ENCODE results near the gene RNF38. TPM values are rescaled to one million over a fixed set of nuclear protein-coding genes. Genes with fewer than 3 reads are reported as not detected.
"Not testable (repeated sequence)": the region's sequence is repeated elsewhere in the genome, so short reads cannot be mapped to it uniquely, and the experiment has no call there.

RNF38 gene
- total and polyA plus RNA-seq, 4 donors: 14.5 to 59.6 (median 35.3) TPM

DNA sequence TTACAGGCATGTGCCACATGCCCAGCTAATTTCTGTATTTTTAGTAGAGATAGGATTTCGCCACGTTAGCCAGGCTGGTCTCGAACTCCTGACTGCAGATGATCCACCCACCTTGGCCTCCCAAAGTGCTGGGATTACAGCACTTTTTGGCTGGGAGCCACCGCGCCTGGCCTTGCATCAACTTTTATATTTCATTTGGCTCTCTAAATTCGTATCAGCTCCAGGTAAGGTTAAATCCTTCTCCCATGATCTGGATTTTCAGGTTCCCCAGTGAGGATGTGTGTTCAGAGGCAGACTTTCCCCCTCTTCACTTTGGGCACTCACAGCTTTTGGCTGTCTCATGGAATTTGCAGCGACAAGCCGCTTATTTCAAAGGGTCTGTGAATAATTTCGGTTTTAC is 16.8 kb upstream of the RNF38 start:
- WGBS, 2 donors: 77 to 78% methylated on average over 9 of the region's 9 CpGs
- ATAC-seq (ENCODE audit: low FRiP score) (no peak), DNase-seq (no peak)
- Histone ChIP-seq H3K9me3 (ENCODE audit: control insufficient read depth, low read length) (no peaks in the 10 kb centered on the region), H3K27ac (ENCODE audit: low read depth in 1 of 2, low read length in 2 of 2) (no peak overlapping the region), H3K27me3 (ENCODE audit: control insufficient read depth in 1 of 2, insufficient read depth in 2 of 2, low read length in 1 of 2) (no peaks in the 10 kb centered on the region), H3K4me1 (ENCODE audit: control insufficient read depth in 1 of 2, insufficient read depth in 2 of 2, low read length in 2 of 2) (no peaks in the 10 kb centered on the region), H3K4me3 (ENCODE audit: low read length in 2 of 2) (no peak overlapping the region), H3K36me3 (ENCODE audit: control insufficient read depth in 1 of 2, insufficient read depth in 2 of 2, low read length in 1 of 2) (no peaks in the 10 kb centered on the region)
- intact Hi-C loops (cut with DNase I): no loop called here

DNA sequence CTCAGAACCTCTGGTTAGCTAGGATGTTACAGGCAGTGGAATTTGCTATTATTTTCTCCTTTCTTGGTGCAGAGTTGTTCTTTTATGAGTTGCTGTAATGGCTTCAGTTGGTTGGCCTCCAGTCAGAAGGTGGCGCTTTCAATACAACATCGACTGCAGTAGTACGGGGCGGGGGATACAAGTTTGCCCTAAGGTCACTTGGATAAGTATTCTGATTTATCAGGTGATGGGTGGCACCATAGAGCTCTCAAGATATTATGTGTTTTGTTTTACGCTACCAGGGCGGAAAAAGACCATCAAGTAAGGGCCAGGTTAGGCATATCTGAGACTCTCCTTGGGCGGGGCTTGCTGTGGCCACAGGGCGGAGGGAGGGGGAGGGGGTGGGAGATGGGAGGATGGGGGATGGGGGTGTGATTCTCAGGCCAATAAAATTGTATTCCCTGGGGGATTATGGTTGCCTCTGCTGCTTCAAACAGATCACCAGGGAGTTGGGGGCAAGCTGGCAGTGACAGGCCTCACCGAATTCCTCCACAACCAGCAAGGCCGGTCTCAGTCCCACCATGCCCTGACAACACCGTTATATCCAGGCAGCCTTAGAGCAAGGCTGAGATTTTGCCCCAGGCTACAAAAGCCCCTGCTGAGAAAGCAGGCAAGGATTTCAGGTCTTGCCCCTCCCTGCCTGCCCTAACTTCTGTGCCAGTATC is 15.9 kb upstream of the RNF38 start:
- no peaks in the 10 kb centered on the region for H3K36me3 ChIP-seq (ENCODE audit: control insufficient read depth in 1 of 2, insufficient read depth in 2 of 2, low read length in 1 of 2)
- H3K9me3 ChIP-seq (ENCODE audit: control insufficient read depth, low read length): no peaks in the 10 kb centered on the region
- H3K27ac ChIP-seq (ENCODE audit: low read depth in 1 of 2, low read length in 2 of 2): no peak overlapping the region
- no peak for DNase-seq
- no peaks in the 10 kb centered on the region for H3K27me3 ChIP-seq (ENCODE audit: control insufficient read depth in 1 of 2, insufficient read depth in 2 of 2, low read length in 1 of 2)
- no peaks in the 10 kb centered on the region for H3K4me1 ChIP-seq (ENCODE audit: control insufficient read depth in 1 of 2, insufficient read depth in 2 of 2, low read length in 2 of 2)
- 90 to 93% methylated on average over 11 of the region's 11 CpGs for WGBS, 2 donors
- ATAC-seq (ENCODE audit: low FRiP score): no peak
- no peak overlapping the region for H3K4me3 ChIP-seq (ENCODE audit: low read length in 2 of 2)
- intact Hi-C loops (cut with DNase I): no loop called here

DNA sequence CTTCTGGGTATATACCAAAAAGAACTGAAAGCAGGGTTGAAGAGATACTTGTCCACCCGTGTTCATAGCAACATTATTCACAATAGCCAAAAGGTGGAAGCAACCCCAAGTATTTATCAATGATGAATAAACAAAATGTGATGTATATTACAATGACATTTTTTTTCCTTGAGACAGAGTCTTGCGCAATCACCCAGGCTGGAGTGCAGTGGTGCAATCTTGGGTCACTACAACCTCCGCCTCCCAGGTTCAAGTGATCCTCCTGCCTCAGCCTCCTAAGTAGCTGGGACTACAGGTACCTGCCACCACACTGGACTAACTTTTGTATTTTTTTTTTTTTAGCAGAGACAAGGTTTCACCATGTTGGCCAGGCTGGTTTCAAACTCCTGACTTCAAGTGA is 11.3 kb upstream of the RNF38 start:
- H3K36me3 ChIP-seq (ENCODE audit: control insufficient read depth in 1 of 2, insufficient read depth in 2 of 2, low read length in 1 of 2); H3K27me3 ChIP-seq (ENCODE audit: control insufficient read depth in 1 of 2, insufficient read depth in 2 of 2, low read length in 1 of 2); H3K27ac ChIP-seq (ENCODE audit: low read depth in 1 of 2, low read length in 2 of 2); DNase-seq; H3K4me1 ChIP-seq (ENCODE audit: control insufficient read depth in 1 of 2, insufficient read depth in 2 of 2, low read length in 2 of 2); H3K4me3 ChIP-seq (ENCODE audit: low read length in 2 of 2); ATAC-seq (ENCODE audit: low FRiP score); H3K9me3 ChIP-seq (ENCODE audit: control insufficient read depth, low read length); intact Hi-C loops (cut with DNase I): not testable (repeated sequence)
- WGBS, 2 donors: 96 to 97% methylated on average over 3 of the region's 3 CpGs

DNA sequence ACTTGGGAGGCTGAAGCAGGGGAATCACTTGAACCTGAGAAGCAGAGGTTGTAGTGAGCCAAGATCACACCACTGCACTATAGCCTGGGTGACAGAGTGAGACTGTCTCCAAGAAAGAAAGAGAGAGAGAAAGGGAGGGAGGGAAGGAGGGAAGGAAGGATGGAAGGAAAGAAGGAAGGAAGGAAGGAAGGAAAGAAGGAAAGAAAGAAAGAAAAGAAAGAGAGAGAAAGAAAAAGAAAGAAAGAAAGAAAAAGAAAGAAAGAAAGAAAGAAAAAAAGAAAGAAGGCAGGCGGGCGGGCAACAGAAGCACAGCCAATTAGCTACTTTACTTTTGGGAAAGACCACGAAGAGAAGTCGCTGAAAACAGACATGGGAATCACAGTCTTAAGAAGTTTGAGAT is 9.0 kb upstream of the RNF38 start:
- not testable (repeated sequence) for H3K36me3 ChIP-seq (ENCODE audit: control insufficient read depth in 1 of 2, insufficient read depth in 2 of 2, low read length in 1 of 2); DNase-seq; H3K9me3 ChIP-seq (ENCODE audit: control insufficient read depth, low read length); H3K4me1 ChIP-seq (ENCODE audit: control insufficient read depth in 1 of 2, insufficient read depth in 2 of 2, low read length in 2 of 2); H3K4me3 ChIP-seq (ENCODE audit: low read length in 2 of 2); H3K27ac ChIP-seq (ENCODE audit: low read depth in 1 of 2, low read length in 2 of 2); ATAC-seq (ENCODE audit: low FRiP score); H3K27me3 ChIP-seq (ENCODE audit: control insufficient read depth in 1 of 2, insufficient read depth in 2 of 2, low read length in 1 of 2)
- 93 to 94% methylated on average over 4 of the region's 4 CpGs for WGBS, 2 donors
- intact Hi-C loops (cut with DNase I): loop anchor here in 1 of 2 donors (10.0 kb wide), 1 partner anchor 76 kb away; no protein-coding TSS in a partner anchor

DNA sequence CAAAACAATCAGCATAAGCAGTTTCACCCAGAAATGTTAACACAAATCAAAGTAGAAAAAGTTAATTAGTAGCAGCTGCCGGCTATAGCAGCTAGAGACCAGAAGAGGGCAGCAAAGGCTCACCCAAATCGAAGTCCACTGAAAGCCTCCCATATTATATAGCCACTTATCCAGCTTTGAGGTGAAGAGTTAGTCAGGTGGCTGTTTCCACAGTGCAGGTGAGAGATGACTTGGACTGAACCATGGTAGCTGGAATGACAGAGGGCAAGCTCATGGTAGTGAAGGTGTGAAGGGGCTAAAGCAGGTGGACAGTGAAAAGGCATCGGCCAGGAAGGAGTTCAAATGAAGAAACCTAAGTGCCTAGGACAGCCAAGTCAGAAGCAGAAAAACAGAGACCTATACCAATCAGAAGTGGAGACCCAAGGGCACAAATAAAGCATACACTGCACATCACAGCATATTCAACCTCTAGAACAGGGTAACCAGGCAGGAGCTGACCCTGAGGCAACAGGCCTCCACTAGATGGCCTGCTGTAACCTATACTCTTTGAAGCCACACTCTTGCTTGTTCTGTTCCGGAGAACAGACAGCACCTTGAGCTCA is 7.2 kb upstream of the RNF38 start:
- Histone ChIP-seq H3K9me3 (ENCODE audit: control insufficient read depth, low read length) (no peaks in the 10 kb centered on the region), H3K27me3 (ENCODE audit: control insufficient read depth in 1 of 2, insufficient read depth in 2 of 2, low read length in 1 of 2) (no peaks in the 10 kb centered on the region), H3K27ac (ENCODE audit: low read depth in 1 of 2, low read length in 2 of 2) (no peak overlapping the region), H3K36me3 (ENCODE audit: control insufficient read depth in 1 of 2, insufficient read depth in 2 of 2, low read length in 1 of 2) (no peaks in the 10 kb centered on the region), H3K4me3 (ENCODE audit: low read length in 2 of 2) (no peak overlapping the region), H3K4me1 (ENCODE audit: control insufficient read depth in 1 of 2, insufficient read depth in 2 of 2, low read length in 2 of 2) (no peaks in the 10 kb centered on the region)
- no peak for DNase-seq
- peak; percentile 92 for ATAC-seq (ENCODE audit: low FRiP score)
- intact Hi-C loops (cut with DNase I): loop anchor here (2.0 to 10.0 kb wide), 2 partner anchors 78 to 150 kb away; no protein-coding TSS in a partner anchor
- WGBS, 2 donors: 31 to 35% methylated on average over 4 of the region's 4 CpGs

DNA sequence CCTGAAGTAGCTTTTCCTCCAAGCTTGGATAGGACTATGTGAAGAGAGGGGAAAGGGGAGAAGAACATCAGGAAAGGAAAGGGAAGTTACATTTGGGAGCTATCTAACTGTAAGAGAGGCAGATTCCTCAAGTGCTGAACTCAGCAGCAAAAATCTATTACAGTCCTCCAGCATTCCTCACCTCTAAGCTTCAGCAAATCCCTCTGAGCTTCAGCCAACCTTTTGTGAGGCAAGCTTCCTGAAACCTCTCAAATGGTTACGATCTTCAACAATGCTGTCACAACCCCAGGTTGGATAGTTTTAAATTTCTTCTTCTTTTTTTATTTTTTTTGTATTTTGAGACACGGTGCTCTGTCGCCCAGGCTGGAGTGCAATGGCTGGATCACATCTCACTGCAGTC is 2.5 kb upstream of the RNF38 start:
- Histone ChIP-seq H3K27me3 (ENCODE audit: control insufficient read depth in 1 of 2, insufficient read depth in 2 of 2, low read length in 1 of 2) (no peaks in the 10 kb centered on the region), H3K27ac (ENCODE audit: low read depth in 1 of 2, low read length in 2 of 2) (no peak overlapping the region), H3K4me3 (ENCODE audit: low read length in 2 of 2) (no peak overlapping the region), H3K9me3 (ENCODE audit: control insufficient read depth, low read length) (no peaks in the 10 kb centered on the region), H3K4me1 (ENCODE audit: control insufficient read depth in 1 of 2, insufficient read depth in 2 of 2, low read length in 2 of 2) (no peaks in the 10 kb centered on the region), H3K36me3 (ENCODE audit: control insufficient read depth in 1 of 2, insufficient read depth in 2 of 2, low read length in 1 of 2) (no peaks in the 10 kb centered on the region)
- WGBS, 2 donors: 67 to 77% methylated on average over 3 of the region's 3 CpGs
- DNase-seq (no peak), ATAC-seq (ENCODE audit: low FRiP score) (no peak)
- intact Hi-C loops (cut with DNase I): loop anchor here in 1 of 2 donors (10.0 kb wide), 1 partner anchor 82 kb away; no protein-coding TSS in a partner anchor

DNA sequence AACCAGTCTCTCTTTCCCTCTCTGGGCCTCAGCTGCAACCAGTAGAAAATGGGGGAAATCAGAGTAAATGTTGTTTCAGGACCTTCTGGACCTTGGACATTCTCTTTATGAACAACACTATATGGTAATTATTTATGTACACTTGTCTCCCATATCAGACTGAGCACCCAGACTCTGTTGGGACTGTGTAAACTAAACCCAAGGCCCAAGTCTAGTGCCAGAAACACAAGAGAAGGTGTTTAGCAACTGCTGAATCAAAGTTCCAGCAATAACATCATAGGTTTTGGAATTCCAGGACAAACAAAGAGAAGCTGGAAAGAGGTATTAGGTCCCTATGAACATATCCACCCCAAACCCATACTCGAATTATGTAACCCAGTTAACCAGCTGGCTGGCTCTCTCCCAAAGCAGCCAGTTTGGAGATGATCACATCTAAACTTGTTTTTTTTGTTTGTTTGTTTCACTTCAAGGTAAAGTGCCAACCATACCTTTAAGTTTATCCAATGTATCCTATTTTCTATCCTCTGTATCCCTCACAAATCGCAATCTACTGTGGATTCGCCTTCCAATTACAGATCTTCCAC is 1.9 kb upstream of the RNF38 start:
- intact Hi-C loops (cut with DNase I): loop anchor here (2.0 to 10.0 kb wide), 2 partner anchors 83 to 85 kb away; no protein-coding TSS in a partner anchor
- no peaks in the 10 kb centered on the region for H3K4me1 ChIP-seq (ENCODE audit: control insufficient read depth in 1 of 2, insufficient read depth in 2 of 2, low read length in 2 of 2)
- no peaks in the 10 kb centered on the region for H3K36me3 ChIP-seq (ENCODE audit: control insufficient read depth in 1 of 2, insufficient read depth in 2 of 2, low read length in 1 of 2)
- H3K27ac ChIP-seq (ENCODE audit: low read depth in 1 of 2, low read length in 2 of 2): no peak overlapping the region
- no peaks in the 10 kb centered on the region for H3K27me3 ChIP-seq (ENCODE audit: control insufficient read depth in 1 of 2, insufficient read depth in 2 of 2, low read length in 1 of 2)
- H3K4me3 ChIP-seq (ENCODE audit: low read length in 2 of 2): no peak overlapping the region
- DNase-seq: no peak
- H3K9me3 ChIP-seq (ENCODE audit: control insufficient read depth, low read length): no peaks in the 10 kb centered on the region
- WGBS, 2 donors: 77% methylated on average over 3 of the region's 3 CpGs
- no peak for ATAC-seq (ENCODE audit: low FRiP score)

DNA sequence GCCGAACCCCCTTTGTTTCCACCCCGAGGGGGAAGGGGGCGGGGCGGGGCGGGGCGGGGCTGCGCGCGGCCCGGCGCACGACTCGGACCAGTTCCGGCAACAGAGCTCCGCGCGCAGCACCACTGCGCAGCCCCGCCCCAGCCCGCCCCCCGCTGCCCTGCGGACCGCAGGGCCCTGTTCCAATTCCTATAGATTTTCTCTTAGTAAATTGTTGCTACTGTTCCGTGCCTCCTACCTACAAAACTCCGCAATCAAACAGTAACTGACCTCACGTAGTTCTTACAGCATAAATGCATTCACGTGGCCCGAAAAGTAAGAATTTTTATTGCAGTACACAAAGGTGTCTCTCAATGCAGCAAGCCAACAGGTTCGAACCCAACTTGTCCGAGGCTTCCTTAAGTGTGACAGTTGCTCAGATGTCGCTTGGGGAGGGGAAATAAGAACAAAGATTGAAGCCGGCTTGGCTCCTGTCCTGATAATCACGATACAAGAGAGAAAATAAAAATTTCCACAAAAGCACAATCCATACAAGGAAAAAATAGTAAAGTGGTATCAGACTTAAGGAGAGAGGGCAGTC is 1.2 kb upstream of the RNF38 start:
- DNase-seq: no peak
- 1% methylated on average over 28 to 33 of the region's 33 CpGs for WGBS, 2 donors
- H3K4me3 ChIP-seq (ENCODE audit: low read length in 2 of 2): peak overlapping the region; percentile 61 to 73
- H3K27me3 ChIP-seq (ENCODE audit: control insufficient read depth in 1 of 2, insufficient read depth in 2 of 2, low read length in 1 of 2): no peaks in the 10 kb centered on the region
- no peak overlapping the region for H3K27ac ChIP-seq (ENCODE audit: low read depth in 1 of 2, low read length in 2 of 2)
- intact Hi-C loops (cut with DNase I): loop anchor here (2.0 to 10.0 kb wide), 2 partner anchors 84 to 86 kb away; no protein-coding TSS in a partner anchor
- H3K36me3 ChIP-seq (ENCODE audit: control insufficient read depth in 1 of 2, insufficient read depth in 2 of 2, low read length in 1 of 2): no peaks in the 10 kb centered on the region
- no peaks in the 10 kb centered on the region for H3K9me3 ChIP-seq (ENCODE audit: control insufficient read depth, low read length)
- peak; percentile 93 for ATAC-seq (ENCODE audit: low FRiP score)
- no peaks in the 10 kb centered on the region for H3K4me1 ChIP-seq (ENCODE audit: control insufficient read depth in 1 of 2, insufficient read depth in 2 of 2, low read length in 2 of 2)

Measured in aorta (tissue), 5 donors.